ENCODE results near the gene DHRS3.

Gene DHRS3

GRCh38 chr1:12541274-12542137 is 76.5 kb downstream of the DHRS3 start:
- H3K27ac ChIP-seq (replicated peaks; ENCODE audit: low read length): peak overlapping the region; percentile 34
- H2BK15ac ChIP-seq (ENCODE audit: low read length): peak overlapping the region; percentile 97
- H4K91ac ChIP-seq (ENCODE audit: low read depth, low read length, poor library complexity): no peak overlapping the region
- H2AK5ac ChIP-seq (ENCODE audit: low read depth, low read length): peak overlapping the region; percentile 36
- peak overlapping the region; percentile 62 for H2BK5ac ChIP-seq (ENCODE audit: low read length)
- peak overlapping the region; percentile 95 for H3K18ac ChIP-seq (ENCODE audit: low read length)
- H3K9ac ChIP-seq (ENCODE audit: low read depth, low read length, poor library complexity): peak overlapping the region; percentile 68
- H4K8ac ChIP-seq (ENCODE audit: low read depth, low read length): peak overlapping the region; percentile 75
- no peaks in the 10 kb centered on the region for H3K9me3 ChIP-seq (replicated peaks in 1 of 2; ENCODE audit: control insufficient read depth in 2 of 2, insufficient read depth in 1 of 2, low read depth in 1 of 2, low read length in 2 of 2)
- H3K4me3 ChIP-seq (ENCODE audit: low read length in 2 of 2): no peak overlapping the region
- peak overlapping the region; percentile 82 for H2AFZ ChIP-seq (ENCODE audit: low read length)
- H2BK120ac ChIP-seq (ENCODE audit: low read depth, low read length): peak overlapping the region; percentile 29
- peak overlapping the region; percentile 91 for H2BK12ac ChIP-seq (ENCODE audit: low read length)
- H3K36me3 ChIP-seq (replicated peaks in 1 of 2; ENCODE audit: control insufficient read depth in 2 of 2, insufficient read depth in 2 of 2, low read length in 2 of 2): no peaks in the 10 kb centered on the region
- H3K79me1 ChIP-seq (ENCODE audit: low read depth, low read length): no peaks in the 10 kb centered on the region
- peaks cover 18 to 28% of the 10 kb centered on the region in 2 donors for H3K4me1 ChIP-seq (ENCODE audit: control insufficient read depth in 2 of 2, insufficient read depth in 1 of 2, low read depth in 1 of 2, low read length in 2 of 2)
- no peak overlapping the region for H3K4ac ChIP-seq (ENCODE audit: low read length)
- no peak for DNase-seq (ENCODE audit: low spot score)
- H3K23ac ChIP-seq (ENCODE audit: low read depth, low read length, poor library complexity): no peak overlapping the region
- peak overlapping the region; percentile 72 for H3K14ac ChIP-seq (ENCODE audit: low read length)
- peaks cover 0 to 7% (median 0%) of the 10 kb centered on the region in 3 experiments for H3K27me3 ChIP-seq (ENCODE audit: control insufficient read depth in 3 of 3, insufficient read depth in 3 of 3, low read depth in 1 of 3, low read length in 3 of 3)
- WGBS, 2 donors (ENCODE audit: extremely low coverage in 2 of 2, insufficient read length in 2 of 2, insufficient replicate concordance in 1 of 2): no CpG with 5 or more reads among the region's 17 CpGs
- no peak overlapping the region for H3K4me2 ChIP-seq (ENCODE audit: insufficient read depth, low read length, poor library complexity, severe bottlenecking)

GRCh38 chr1:12540580-12541273 is 77.3 kb downstream of the DHRS3 start:
- H3K27ac ChIP-seq (replicated peaks; ENCODE audit: low read length): peak overlapping the region; percentile 23
- H4K8ac ChIP-seq (ENCODE audit: low read depth, low read length): peak overlapping the region; percentile 75
- H3K4me1 ChIP-seq (ENCODE audit: control insufficient read depth in 2 of 2, insufficient read depth in 1 of 2, low read depth in 1 of 2, low read length in 2 of 2): peaks cover 18 to 28% of the 10 kb centered on the region in 2 donors
- peaks cover 0 to 7% (median 0%) of the 10 kb centered on the region in 3 experiments for H3K27me3 ChIP-seq (ENCODE audit: control insufficient read depth in 3 of 3, insufficient read depth in 3 of 3, low read depth in 1 of 3, low read length in 3 of 3)
- H3K79me1 ChIP-seq (ENCODE audit: low read depth, low read length): no peaks in the 10 kb centered on the region
- peak overlapping the region; percentile 95 for H3K18ac ChIP-seq (ENCODE audit: low read length)
- peak overlapping the region; percentile 50 for H2BK12ac ChIP-seq (ENCODE audit: low read length)
- H3K9me3 ChIP-seq (replicated peaks in 1 of 2; ENCODE audit: control insufficient read depth in 2 of 2, insufficient read depth in 1 of 2, low read depth in 1 of 2, low read length in 2 of 2): no peaks in the 10 kb centered on the region
- H4K91ac ChIP-seq (ENCODE audit: low read depth, low read length, poor library complexity): no peak overlapping the region
- no peak overlapping the region for H3K4ac ChIP-seq (ENCODE audit: low read length)
- H2BK5ac ChIP-seq (ENCODE audit: low read length): peak overlapping the region; percentile 62
- H3K4me3 ChIP-seq (ENCODE audit: low read length in 2 of 2): no peak overlapping the region
- peak overlapping the region; percentile 97 for H2BK15ac ChIP-seq (ENCODE audit: low read length)
- H3K4me2 ChIP-seq (ENCODE audit: insufficient read depth, low read length, poor library complexity, severe bottlenecking): peak overlapping the region; percentile 51
- WGBS, 2 donors (ENCODE audit: extremely low coverage in 2 of 2, insufficient read length in 2 of 2, insufficient replicate concordance in 1 of 2): no CpG with 5 or more reads among the region's 17 CpGs
- no peaks in the 10 kb centered on the region for H3K36me3 ChIP-seq (replicated peaks in 1 of 2; ENCODE audit: control insufficient read depth in 2 of 2, insufficient read depth in 2 of 2, low read length in 2 of 2)
- H2AK5ac ChIP-seq (ENCODE audit: low read depth, low read length): peak overlapping the region; percentile 36
- H3K9ac ChIP-seq (ENCODE audit: low read depth, low read length, poor library complexity): no peak overlapping the region
- H3K14ac ChIP-seq (ENCODE audit: low read length): peak overlapping the region; percentile 72
- no peak for DNase-seq (ENCODE audit: low spot score)
- peak overlapping the region; percentile 0 for H3K23ac ChIP-seq (ENCODE audit: low read depth, low read length, poor library complexity)
- H2AFZ ChIP-seq (ENCODE audit: low read length): peak overlapping the region; percentile 82
- H2BK120ac ChIP-seq (ENCODE audit: low read depth, low read length): no peak overlapping the region

GRCh38 chr1:12539705-12540579 is 78.1 kb downstream of the DHRS3 start:
- Histone ChIP-seq H3K36me3 (replicated peaks in 1 of 2; ENCODE audit: control insufficient read depth in 2 of 2, insufficient read depth in 2 of 2, low read length in 2 of 2) (no peaks in the 10 kb centered on the region), H2BK12ac (ENCODE audit: low read length) (no peak overlapping the region), H3K4me1 (ENCODE audit: control insufficient read depth in 2 of 2, insufficient read depth in 1 of 2, low read depth in 1 of 2, low read length in 2 of 2) (peaks cover 18 to 28% of the 10 kb centered on the region in 2 donors), H3K4me3 (ENCODE audit: low read length in 2 of 2) (no peak overlapping the region), H2BK5ac (ENCODE audit: low read length) (no peak overlapping the region), H3K9ac (ENCODE audit: low read depth, low read length, poor library complexity) (no peak overlapping the region), H3K14ac (ENCODE audit: low read length) (no peak overlapping the region), H3K79me1 (ENCODE audit: low read depth, low read length) (no peaks in the 10 kb centered on the region), H2AFZ (ENCODE audit: low read length) (peak overlapping the region; percentile 81), H3K27me3 (ENCODE audit: control insufficient read depth in 3 of 3, insufficient read depth in 3 of 3, low read depth in 1 of 3, low read length in 3 of 3) (peaks cover 0 to 7% (median 0%) of the 10 kb centered on the region in 3 experiments), H3K18ac (ENCODE audit: low read length) (peak overlapping the region; percentile 88), H2AK5ac (ENCODE audit: low read depth, low read length) (peak overlapping the region; percentile 36), H3K9me3 (replicated peaks in 1 of 2; ENCODE audit: control insufficient read depth in 2 of 2, insufficient read depth in 1 of 2, low read depth in 1 of 2, low read length in 2 of 2) (no peaks in the 10 kb centered on the region), H4K91ac (ENCODE audit: low read depth, low read length, poor library complexity) (no peak overlapping the region), H3K4me2 (ENCODE audit: insufficient read depth, low read length, poor library complexity, severe bottlenecking) (peak overlapping the region; percentile 51), H2BK15ac (ENCODE audit: low read length) (no peak overlapping the region), H4K8ac (ENCODE audit: low read depth, low read length) (no peak overlapping the region), H3K4ac (ENCODE audit: low read length) (no peak overlapping the region), H3K27ac (replicated peaks; ENCODE audit: low read length) (no peak overlapping the region), H2BK120ac (ENCODE audit: low read depth, low read length) (no peak overlapping the region), H3K23ac (ENCODE audit: low read depth, low read length, poor library complexity) (no peak overlapping the region)
- WGBS, 2 donors (ENCODE audit: extremely low coverage in 2 of 2, insufficient read length in 2 of 2, insufficient replicate concordance in 1 of 2): no CpG with 5 or more reads among the region's 34 CpGs
- DNase-seq (ENCODE audit: low spot score): peak; percentile 61

Data from neuronal stem cell (in vitro differentiated cells).